GM12875 (cell line): ENCODE data around the gene GNB1.
A peak's percentile ranks its signal among the peaks of the same experiment; 100 is the strongest.
"Not testable (repeated sequence)": the region's sequence is repeated elsewhere in the genome, so short reads cannot be mapped to it uniquely, and the experiment has no call there.

Source experiments
- H3K4me3 ChIP-seq: one replicate; pipeline ENCODE4 v1.5.1; 2011; ENCODE audit warnings: low read depth, low read length, control low read depth
- CTCF ChIP-seq: IDR thresholded peaks from 2 replicates; pipeline ENCODE4 v1.5.1; 2011; ENCODE audit warnings: low read depth, mild to moderate bottlenecking, control low read depth, inconsistent platforms, low read length, moderate library complexity, borderline replicate concordance; ENCODE audit not compliant: insufficient read depth

Gene GNB1

GRCh38 chr1:1892079-1892762 lies 1.3 kb upstream of the GNB1 start:
- no peak for TF ChIP-seq CTCF
- H3K4me3 ChIP-seq = peak overlapping the region; percentile 60

- peak overlapping the region; percentile 64 for H3K4me3 ChIP-seq
- no peak for TF ChIP-seq CTCF
Measured at GRCh38 chr1:1891349-1892078, 627 bp upstream of the GNB1 start.

GRCh38 chr1:1889847-1890505 lies 911 bp downstream of the GNB1 start:
- TF ChIP-seq CTCF = no peak
- H3K4me3 ChIP-seq = peak overlapping the region; percentile 100

- no peak for TF ChIP-seq CTCF
- H3K4me3 ChIP-seq = peak overlapping the region; percentile 100
Measured at GRCh38 chr1:1889090-1889750, 1.7 kb downstream of the GNB1 start.

GRCh38 chr1:1883890-1884289 lies 7.0 kb downstream of the GNB1 start:
- not testable (repeated sequence) for H3K4me3 ChIP-seq

GRCh38 chr1:1883092-1883873 lies 7.6 kb downstream of the GNB1 start:
- no peak for TF ChIP-seq CTCF

GRCh38 chr1:1881727-1882126 lies 9.2 kb downstream of the GNB1 start:
- no peak overlapping the region for H3K4me3 ChIP-seq
- no peak for TF ChIP-seq CTCF

More at GRCh38 chr1:1883092-1883873, 7.6 kb downstream of the GNB1 start:
- no peak overlapping the region for H3K4me3 ChIP-seq
